ENCODE data around the gene CST11. TPM values are rescaled to one million over a fixed set of nuclear protein-coding genes. Genes with fewer than 3 reads are reported as not detected.

The CST11 gene
- total RNA-seq, 1 experiment from 2014 or later, result not detected

- no peaks in the 10 kb centered on the region for H3K9me3 Mint-ChIP-seq (ENCODE audit: unreplicated experiment)
- intact Hi-C loops (cut with micrococcal nuclease), result loop anchor here (5.0 kb wide), 1 partner anchor 646 kb away; no protein-coding TSS in a partner anchor
- DNase-seq (ENCODE audit: unreplicated experiment), result no peak
- BruUV-seq (replicated peaks), result no TSS peak
- no peak overlapping the region for H3K4me3 Mint-ChIP-seq (ENCODE audit: unreplicated experiment)
- H3K4me1 Mint-ChIP-seq (ENCODE audit: insufficient read depth, unreplicated experiment), result peaks cover 25% of the 10 kb centered on the region
- peaks cover 10% of the 10 kb centered on the region for H3K36me3 Mint-ChIP-seq (ENCODE audit: insufficient read depth, unreplicated experiment)
- H3K27me3 Mint-ChIP-seq (ENCODE audit: insufficient read depth, unreplicated experiment), result no peaks in the 10 kb centered on the region
- CTCF ChIA-PET, result interaction anchor here (0.7 to 3.1 kb wide), 3 partner anchors 12 to 1045 kb away, joined by 4 to 16 read pairs (median 5); partner anchors contain the start of gene NAPB
- no peak for TF ChIP-seq CTCF (IDR thresholded peaks at IDR 0.05; ENCODE audit: unreplicated experiment)
- POLR2A ChIA-PET, result interaction anchor here (1.2 to 8.9 kb wide), 2 partner anchors 10 to 47 kb away, joined by 3 to 145 read pairs; partner anchors contain the start of gene NAPB
- no peak overlapping the region for H3K27ac Mint-ChIP-seq (ENCODE audit: low read depth, unreplicated experiment)
Measured at GRCh38 chr20:23407781-23408464, 44.8 kb downstream of the CST11 start.

- Mint-ChIP-seq H3K27me3 (ENCODE audit: insufficient read depth, unreplicated experiment) (no peaks in the 10 kb centered on the region), H3K36me3 (ENCODE audit: insufficient read depth, unreplicated experiment) (peaks cover 13% of the 10 kb centered on the region), H3K4me1 (ENCODE audit: insufficient read depth, unreplicated experiment) (peaks cover 19% of the 10 kb centered on the region), H3K27ac (ENCODE audit: low read depth, unreplicated experiment) (no peak overlapping the region), H3K9me3 (ENCODE audit: unreplicated experiment) (no peaks in the 10 kb centered on the region), H3K4me3 (ENCODE audit: unreplicated experiment) (no peak overlapping the region)
- ChIA-PET CTCF (interaction anchor here (1.0 to 3.1 kb wide), 3 partner anchors 10 to 683 kb away, joined by 3 to 16 read pairs (median 3); partner anchors contain the start of gene NAPB), POLR2A (interaction anchor here (1.2 to 8.9 kb wide), 3 partner anchors 11 to 56 kb away, joined by 3 to 145 read pairs (median 35); partner anchors contain the start of genes NAPB and NXT1)
- intact Hi-C loops (cut with micrococcal nuclease), result loop anchor here (5.0 kb wide), 1 partner anchor 645 kb away; no protein-coding TSS in a partner anchor
- TF ChIP-seq CTCF (IDR thresholded peaks at IDR 0.05; ENCODE audit: unreplicated experiment), result no peak
- DNase-seq (ENCODE audit: unreplicated experiment), result no peak
- BruUV-seq (replicated peaks), result no TSS peak
Measured at GRCh38 chr20:23406880-23407279, 45.8 kb downstream of the CST11 start.

GRCh38 chr20:23404196-23404595, 48.5 kb downstream of the CST11 start:
- no peaks in the 10 kb centered on the region for H3K9me3 Mint-ChIP-seq (ENCODE audit: unreplicated experiment)
- ChIA-PET POLR2A (interaction anchor here (0.6 to 8.9 kb wide), 11 partner anchors 10 to 233 kb away, joined by 3 to 145 read pairs (median 5); partner anchors contain the start of genes GZF1, NAPB and NXT1), CTCF (interaction anchor here (0.8 to 3.6 kb wide), 9 partner anchors 12 to 202 kb away, joined by 3 to 19 read pairs (median 5); partner anchors contain the start of genes CST9 and NXT1)
- peaks cover 12% of the 10 kb centered on the region for H3K4me1 Mint-ChIP-seq (ENCODE audit: insufficient read depth, unreplicated experiment)
- intact Hi-C loops (cut with micrococcal nuclease), result no loop called here
- no peak overlapping the region for H3K4me3 Mint-ChIP-seq (ENCODE audit: unreplicated experiment)
- TF ChIP-seq CTCF (IDR thresholded peaks at IDR 0.05; ENCODE audit: unreplicated experiment), result no peak
- no peaks in the 10 kb centered on the region for H3K27me3 Mint-ChIP-seq (ENCODE audit: insufficient read depth, unreplicated experiment)
- peak; percentile 73 for DNase-seq (ENCODE audit: unreplicated experiment)
- H3K27ac Mint-ChIP-seq (ENCODE audit: low read depth, unreplicated experiment), result no peak overlapping the region
- H3K36me3 Mint-ChIP-seq (ENCODE audit: insufficient read depth, unreplicated experiment), result peaks cover 23% of the 10 kb centered on the region
- no TSS peak for BruUV-seq (replicated peaks)

- CTCF ChIA-PET, result interaction anchor here (0.6 to 3.6 kb wide), 10 partner anchors 12 to 203 kb away, joined by 3 to 19 read pairs (median 4); partner anchors contain the start of genes CST9 and NXT1
- peaks cover 12% of the 10 kb centered on the region for H3K4me1 Mint-ChIP-seq (ENCODE audit: insufficient read depth, unreplicated experiment)
Measured at GRCh38 chr20:23403751-23404150, 48.9 kb downstream of the CST11 start.

More at GRCh38 chr20:23403751-23404150, 48.9 kb downstream of the CST11 start:
- no peak for DNase-seq (ENCODE audit: unreplicated experiment)
- intact Hi-C loops (cut with micrococcal nuclease), result no loop called here
- no peak overlapping the region for H3K4me3 Mint-ChIP-seq (ENCODE audit: unreplicated experiment)
- POLR2A ChIA-PET, result interaction anchor here (0.6 to 8.9 kb wide), 10 partner anchors 9 to 53 kb away, joined by 3 to 145 read pairs (median 5); partner anchors contain the start of genes GZF1, NAPB and NXT1
- H3K36me3 Mint-ChIP-seq (ENCODE audit: insufficient read depth, unreplicated experiment), result peaks cover 27% of the 10 kb centered on the region
- no peaks in the 10 kb centered on the region for H3K9me3 Mint-ChIP-seq (ENCODE audit: unreplicated experiment)
- H3K27me3 Mint-ChIP-seq (ENCODE audit: insufficient read depth, unreplicated experiment), result no peaks in the 10 kb centered on the region
- TF ChIP-seq CTCF (IDR thresholded peaks at IDR 0.05; ENCODE audit: unreplicated experiment), result no peak
- no peak overlapping the region for H3K27ac Mint-ChIP-seq (ENCODE audit: low read depth, unreplicated experiment)
- no TSS peak for BruUV-seq (replicated peaks)
